ENCODE measurements around the gene ACTR10. TPM values are rescaled to one million over a fixed set of nuclear protein-coding genes. Genes with fewer than 3 reads are reported as not detected.

ACTR10 gene
- total and polyA plus RNA-seq, 9 of the 15 experiments (the other 6 are each of a cell fraction or from before 2014, with no cell fraction given), result 22.0 to 66.1 (median 34.1) TPM

- TF ChIP-seq ELK3 (CRISPR knock-in tag; IDR thresholded peaks at IDR 0.05) (no peak), ZNF699 (CRISPR knock-in tag; IDR thresholded peaks at IDR 0.05; ENCODE audit: insufficient replicate concordance) (no peak)
Observed at GRCh38 chr14:58281969-58282368, 82.0 kb downstream of the ACTR10 start (continued).

- Histone ChIP-seq H3K27me3 (ENCODE audit: control insufficient read depth in 2 of 2, insufficient read depth in 2 of 2, low read length in 2 of 2) (no peaks in the 10 kb centered on the region), H3K9ac (ENCODE audit: insufficient read depth in 1 of 2, low read depth in 2 of 2, low read length in 2 of 2) (no peak overlapping the region), H3K36me3 (ENCODE audit: control insufficient read depth, insufficient read depth, low read length) (peaks cover 82% of the 10 kb centered on the region), H3K9me1 (ENCODE audit: control insufficient read depth, insufficient read depth, low read length) (no peaks in the 10 kb centered on the region), H3K4me2 (ENCODE audit: insufficient read depth, low read length) (no peak overlapping the region), H3K9me3 (replicated peaks; ENCODE audit: control insufficient read depth, insufficient read depth, low read depth, low read length) (no peaks in the 10 kb centered on the region), H4K20me1 (replicated peaks; ENCODE audit: control insufficient read depth, insufficient read depth, low read length) (peaks cover 6% of the 10 kb centered on the region), H3K4me3 (no peak overlapping the region), H2AFZ (ENCODE audit: low read depth, low read length) (no peak overlapping the region), H3K27ac (ENCODE audit: extremely low read depth, low read depth, low read length) (no peak overlapping the region), H3K79me2 (ENCODE audit: control insufficient read depth, insufficient read depth, low read length) (peaks cover 73% of the 10 kb centered on the region), H3K4me1 (replicated peaks in 1 of 2; ENCODE audit: control insufficient read depth in 2 of 2, insufficient read depth in 2 of 2, low read length in 2 of 2) (peaks cover 0 to 25% of the 10 kb centered on the region in 2 experiments; a peak in 4 of 5 replicates)
- in situ Hi-C loops (cut with MboI), result no loop called here
- 57% methylated on average over 4 of the region's 4 CpGs for WGBS (ENCODE audit: insufficient coverage, low coverage, missing lambda C conversion rate)
- TF ChIP-seq PHF20 (IDR thresholded peaks at IDR 0.05; ENCODE audit: partially characterized antibody), result no peak
- no peak; the same call in 2 of the 3 replicates for ATAC-seq
- ChIA-PET POLR2A (no interaction called here), CTCF (ENCODE audit: low intra/inter-chr PET ratio) (no interaction called here)
- intact Hi-C loops (cut with micrococcal nuclease), result no loop called here
- BruUV-seq (replicated peaks), result no TSS peak
- no peak for FAIRE-seq
- no peak for DNase-seq (ENCODE audit: extremely low read depth in 1 of 4, low spot score in 3 of 4)
Observed at GRCh38 chr14:58282925-58283593, 83.1 kb downstream of the ACTR10 start.
